Measurements from ENCODE around the gene ABLIM2.

ABLIM2 gene

GRCh38 chr4:8043596-8043995, 115.0 kb downstream of the ABLIM2 start (continued):
- TF ChIP-seq CREB5 (CRISPR knock-in tag; IDR thresholded peaks at IDR 0.05; ENCODE audit: low read depth) (no peak), OSR1 (CRISPR knock-in tag; IDR thresholded peaks at IDR 0.05) (no peak), TSHZ2 (CRISPR knock-in tag; IDR thresholded peaks at IDR 0.05) (no peak), ZNF8 (CRISPR knock-in tag; IDR thresholded peaks at IDR 0.05) (no peak)

- ATAC-seq = no peak
- TF ChIP-seq PATZ1 (CRISPR knock-in tag; IDR thresholded peaks at IDR 0.05; ENCODE audit: borderline replicate concordance) (no peak), ISL1 (CRISPR knock-in tag; IDR thresholded peaks at IDR 0.05) (no peak), TSHZ2 (CRISPR knock-in tag; IDR thresholded peaks at IDR 0.05) (no peak), POU6F1 (CRISPR knock-in tag; IDR thresholded peaks at IDR 0.05; ENCODE audit: borderline replicate concordance, low read depth) (no peak), ZNF565 (CRISPR knock-in tag; conservative IDR thresholded peaks at IDR 0.05; ENCODE audit: low read depth) (no peak), ZNF70 (CRISPR knock-in tag; IDR thresholded peaks at IDR 0.05) (no peak), BACH2 (CRISPR knock-in tag; IDR thresholded peaks at IDR 0.05; ENCODE audit: borderline replicate concordance) (no peak), CSRNP3 (CRISPR knock-in tag; IDR thresholded peaks at IDR 0.05) (no peak), ESRRG (CRISPR knock-in tag; IDR thresholded peaks at IDR 0.05) (no peak), ZFP3 (CRISPR knock-in tag; IDR thresholded peaks at IDR 0.05) (no peak), OSR1 (CRISPR knock-in tag; IDR thresholded peaks at IDR 0.05) (no peak)
These were observed 116.7 kb downstream of the ABLIM2 start for GRCh38 chr4:8041868-8042267.

GRCh38 chr4:8041172-8041571, 117.4 kb downstream of the ABLIM2 start:
- ATAC-seq = no peak
- TF ChIP-seq ZNF565 (CRISPR knock-in tag; conservative IDR thresholded peaks at IDR 0.05; ENCODE audit: low read depth) = no peak
- TF ChIP-seq ZNF8 (CRISPR knock-in tag; IDR thresholded peaks at IDR 0.05) = no peak
- TF ChIP-seq OSR1 (CRISPR knock-in tag; IDR thresholded peaks at IDR 0.05) = no peak
- TF ChIP-seq RARB (CRISPR knock-in tag; IDR thresholded peaks at IDR 0.05) = no peak
- no peak for TF ChIP-seq ISL1 (CRISPR knock-in tag; IDR thresholded peaks at IDR 0.05)
- TF ChIP-seq ESRRG (CRISPR knock-in tag; IDR thresholded peaks at IDR 0.05) = no peak

- TF ChIP-seq SNAI2 (CRISPR knock-in tag; IDR thresholded peaks at IDR 0.05) (no peak), ZFP3 (CRISPR knock-in tag; IDR thresholded peaks at IDR 0.05) (no peak), TSHZ2 (CRISPR knock-in tag; IDR thresholded peaks at IDR 0.05) (no peak), TCF4 (CRISPR knock-in tag; IDR thresholded peaks at IDR 0.05; ENCODE audit: borderline replicate concordance) (no peak), POU6F1 (CRISPR knock-in tag; IDR thresholded peaks at IDR 0.05; ENCODE audit: borderline replicate concordance, low read depth) (no peak), GLIS3 (CRISPR knock-in tag; IDR thresholded peaks at IDR 0.05) (no peak), ZNF8 (CRISPR knock-in tag; IDR thresholded peaks at IDR 0.05) (no peak), ZNF70 (CRISPR knock-in tag; IDR thresholded peaks at IDR 0.05) (no peak)
- ATAC-seq = no peak
These were observed 118.0 kb downstream of the ABLIM2 start for GRCh38 chr4:8040607-8041006.

All from SK-N-SH treated with all-trans-retinoic acid at 6 μM for 48 hours (cell line).